Inferior parietal cortex (tissue), 1 donor: ENCODE data around the gene ABHD17B.

ENCODE experiments used
- DNase-seq: peaks from one replicate; pipeline ENCODE4 v3.0.0-alpha.2; 2016; ENCODE audit errors: extremely low spot score

ABHD17B gene

DNA sequence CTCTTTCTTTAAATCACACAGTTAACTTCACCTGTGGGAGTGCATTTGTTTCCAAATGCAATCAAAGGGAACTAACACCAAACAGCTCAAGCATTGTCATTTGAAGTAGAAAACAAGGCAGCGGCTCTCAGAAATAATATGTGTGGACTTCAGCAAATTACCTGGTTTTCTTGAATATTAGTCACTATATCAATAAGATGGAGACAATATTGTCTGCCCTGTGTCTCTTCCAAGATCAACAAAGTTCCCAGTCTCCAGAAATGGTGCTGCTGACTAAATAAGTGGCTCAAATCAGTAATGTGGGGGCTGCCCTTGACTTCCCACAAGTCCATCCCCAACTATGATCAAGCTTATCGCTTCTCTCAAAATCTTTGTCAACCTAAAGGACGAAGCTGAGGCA is 89.6 kb downstream of the ABHD17B start:
- no peak for DNase-seq

DNA sequence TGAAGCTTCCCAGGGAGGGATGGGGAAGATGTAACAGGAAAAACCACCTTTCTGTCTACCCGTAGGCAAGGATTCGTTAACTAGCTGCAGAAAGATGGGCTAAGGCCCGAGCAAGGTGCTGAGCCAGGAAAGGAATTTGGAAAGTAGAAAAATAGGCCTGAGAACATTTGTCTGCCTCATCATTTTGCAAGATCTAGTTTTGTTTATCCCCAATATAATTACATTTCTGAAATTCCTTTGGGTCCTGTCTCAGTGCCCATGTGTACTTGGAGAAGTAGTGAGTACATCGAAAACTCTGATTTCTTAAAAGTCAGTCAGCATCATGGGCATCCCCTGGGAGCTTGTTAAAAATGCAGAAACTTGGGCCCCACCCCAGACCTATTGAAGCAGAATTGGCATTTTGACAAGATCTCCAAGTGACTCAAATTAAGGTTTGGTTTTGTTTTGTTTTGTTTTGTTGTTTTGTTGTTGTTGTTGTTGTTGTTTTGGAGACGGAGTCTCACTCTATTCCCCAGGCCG is 90.5 kb downstream of the ABHD17B start:
- DNase-seq = no peak

DNA sequence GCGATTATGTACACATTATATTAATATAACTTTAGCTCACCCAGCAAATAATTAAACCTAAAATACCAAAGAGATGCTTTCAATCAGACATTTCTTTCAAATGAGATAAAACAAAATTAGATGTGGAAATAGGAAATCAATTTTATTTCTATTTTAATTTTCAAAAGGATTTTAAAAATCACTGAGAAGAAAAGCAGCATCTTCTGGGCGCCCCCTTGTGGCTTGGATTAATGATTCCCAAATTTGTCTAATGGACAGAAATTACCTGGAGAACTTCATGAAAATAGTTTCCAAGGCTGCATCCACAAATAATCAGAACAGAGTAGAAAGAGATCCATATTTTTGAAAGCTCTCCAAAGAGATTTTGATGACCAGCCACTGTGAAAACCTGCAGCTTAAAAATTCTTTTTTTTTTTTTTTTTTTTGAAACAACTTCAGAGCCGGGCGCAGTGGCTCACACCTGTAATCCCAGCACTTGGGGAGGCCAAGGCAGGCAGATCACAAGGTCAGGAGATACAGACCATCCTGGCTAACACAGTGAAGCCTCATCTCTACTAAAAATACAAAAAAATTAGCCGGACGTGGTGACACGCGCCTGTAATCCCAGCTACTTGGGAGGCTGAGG is 91.8 kb downstream of the ABHD17B start:
- peak; percentile 73 for DNase-seq

DNA sequence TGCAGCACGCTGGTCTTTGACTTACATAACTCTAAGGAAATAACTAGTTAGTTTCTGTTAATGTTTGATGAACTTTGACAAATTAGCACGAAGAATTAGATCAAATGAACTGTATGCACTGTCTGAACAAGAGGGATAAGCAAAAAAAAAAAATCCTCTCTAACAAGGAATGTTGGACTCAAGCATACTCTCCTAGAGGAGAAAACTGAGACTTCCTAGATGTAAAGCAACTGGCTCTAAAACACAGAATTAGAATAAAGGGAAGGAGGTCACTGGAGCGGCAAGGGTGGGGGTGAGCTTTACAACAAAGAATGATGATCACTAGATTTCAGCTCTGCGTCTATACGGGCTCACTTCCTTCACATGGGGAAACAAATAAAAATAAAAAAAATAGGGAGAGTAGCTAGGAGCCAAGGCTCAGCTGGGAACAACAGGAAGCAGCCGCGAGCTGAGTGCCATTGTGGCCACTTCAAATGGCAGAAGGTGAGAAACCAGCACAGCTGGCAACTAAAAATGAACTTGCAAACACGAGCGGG is 94.0 kb downstream of the ABHD17B start:
- no peak for DNase-seq
